Fibroblast of villous mesenchyme (primary cell): ENCODE measurements around the gene CSMD2. TPM values are rescaled to one million over a fixed set of nuclear protein-coding genes. Genes with fewer than 3 reads are reported as not detected.

Experiments used
- DNase-seq: peaks from one replicate; pipeline ENCODE4 v3.0.0-alpha.2; 2010; ENCODE audit warnings: low read depth
- H3K4me3 ChIP-seq: 2 replicates; pipeline ENCODE4 v1.5.1; 2011; ENCODE audit warnings: low read depth, mild to moderate bottlenecking, low read length
- total RNA-seq: library from RNA; depleted of rRNA; stranded (reverse); fragments of >200 nt; gene quantifications from 2 replicates; pipeline ENCODE4 v1.2.3, GENCODE V29; 2012
- TF ChIP-seq, protein P1 (sequence below): IDR thresholded peaks from 2 replicates; pipeline ENCODE4 v1.5.1; 2012; ENCODE audit warnings: low read depth, mild to moderate bottlenecking, low read length; ENCODE audit not compliant: insufficient read depth

The CSMD2 gene
- total RNA-seq, 1 donor: 3.0 TPM

DNA sequence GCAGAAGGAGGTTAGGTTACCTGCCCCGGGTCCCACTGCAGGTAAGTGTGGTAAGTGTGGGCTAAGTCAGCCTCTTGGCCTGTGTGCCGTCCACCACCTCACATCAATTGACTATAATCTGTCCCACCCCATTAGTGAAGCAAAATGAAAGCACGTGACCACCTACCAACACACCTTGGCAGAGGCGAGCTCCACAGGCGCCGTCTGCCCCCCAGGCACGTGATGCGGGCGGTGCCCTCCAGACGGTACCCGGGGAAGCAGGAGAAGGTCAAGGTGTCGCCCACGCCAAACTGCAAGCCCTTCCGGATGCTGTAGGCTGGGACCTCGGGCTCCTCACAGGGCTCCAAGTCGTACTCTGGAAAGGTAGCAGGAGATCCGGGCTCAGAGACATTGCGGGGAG lies 450.6 kb downstream of the CSMD2 start:
- no peak for DNase-seq
- no peak overlapping the region for H3K4me3 ChIP-seq
- TF ChIP-seq, protein P1, sequence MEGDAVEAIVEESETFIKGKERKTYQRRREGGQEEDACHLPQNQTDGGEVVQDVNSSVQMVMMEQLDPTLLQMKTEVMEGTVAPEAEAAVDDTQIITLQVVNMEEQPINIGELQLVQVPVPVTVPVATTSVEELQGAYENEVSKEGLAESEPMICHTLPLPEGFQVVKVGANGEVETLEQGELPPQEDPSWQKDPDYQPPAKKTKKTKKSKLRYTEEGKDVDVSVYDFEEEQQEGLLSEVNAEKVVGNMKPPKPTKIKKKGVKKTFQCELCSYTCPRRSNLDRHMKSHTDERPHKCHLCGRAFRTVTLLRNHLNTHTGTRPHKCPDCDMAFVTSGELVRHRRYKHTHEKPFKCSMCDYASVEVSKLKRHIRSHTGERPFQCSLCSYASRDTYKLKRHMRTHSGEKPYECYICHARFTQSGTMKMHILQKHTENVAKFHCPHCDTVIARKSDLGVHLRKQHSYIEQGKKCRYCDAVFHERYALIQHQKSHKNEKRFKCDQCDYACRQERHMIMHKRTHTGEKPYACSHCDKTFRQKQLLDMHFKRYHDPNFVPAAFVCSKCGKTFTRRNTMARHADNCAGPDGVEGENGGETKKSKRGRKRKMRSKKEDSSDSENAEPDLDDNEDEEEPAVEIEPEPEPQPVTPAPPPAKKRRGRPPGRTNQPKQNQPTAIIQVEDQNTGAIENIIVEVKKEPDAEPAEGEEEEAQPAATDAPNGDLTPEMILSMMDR: no peak

DNA sequence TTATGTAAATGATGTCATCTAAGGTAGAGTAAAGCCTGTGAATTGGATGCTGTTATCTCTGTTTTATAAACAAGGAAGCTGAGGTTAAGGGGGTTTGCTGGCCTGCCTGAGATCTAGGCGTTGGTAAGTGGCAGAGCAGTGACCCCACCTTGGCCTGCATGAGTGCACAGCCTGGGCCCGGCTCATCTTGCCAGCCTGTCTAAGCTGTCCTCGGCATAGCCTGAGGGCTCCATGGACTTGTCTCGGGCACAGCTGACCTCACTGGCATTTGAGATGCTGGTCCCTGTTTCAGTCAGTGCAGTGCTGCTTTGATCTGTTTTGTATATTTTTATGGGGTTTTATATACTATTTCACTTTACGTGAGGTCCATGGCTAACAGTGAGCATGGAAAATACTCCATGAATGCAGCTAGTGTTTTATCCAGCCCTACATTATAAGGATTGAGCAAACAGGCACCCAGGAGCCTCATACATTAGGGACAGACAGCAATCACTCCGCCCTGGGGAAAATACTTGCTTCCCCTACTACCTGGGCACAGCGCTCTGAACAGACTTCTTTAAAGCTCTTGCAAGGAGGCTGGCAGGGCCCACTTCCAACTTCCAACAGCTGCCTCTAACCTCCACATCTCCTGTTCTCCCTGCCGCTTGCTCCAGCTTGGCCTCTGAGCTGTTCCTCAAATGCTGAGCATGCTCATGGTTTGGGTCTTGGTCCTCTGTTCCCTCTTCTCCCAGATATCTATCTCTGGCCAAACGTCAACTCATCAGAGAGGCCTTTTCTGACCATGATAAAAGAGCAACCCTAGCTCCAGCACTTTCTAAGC lies 451.8 kb downstream of the CSMD2 start:
- TF ChIP-seq, protein P1: no peak
- no peak for DNase-seq
- H3K4me3 ChIP-seq: no peak overlapping the region

DNA sequence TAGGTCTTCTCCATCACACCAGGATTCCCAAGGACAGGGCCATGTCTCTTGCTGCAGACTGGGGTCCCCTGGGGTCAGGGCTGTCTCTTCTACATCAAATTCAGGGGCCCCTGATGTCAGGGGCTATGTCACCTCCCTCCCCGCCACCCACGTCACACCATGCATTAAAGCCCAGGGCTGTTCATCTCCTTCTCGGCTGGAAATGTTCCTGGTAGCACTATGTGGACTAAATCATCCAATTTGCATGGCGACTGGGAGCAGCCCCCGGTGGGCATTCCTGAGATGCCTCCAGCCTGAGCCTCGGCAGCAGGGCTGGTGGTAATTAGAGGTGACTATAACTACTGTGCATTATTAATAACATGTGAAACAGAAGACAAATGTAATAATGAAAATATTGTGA lies 452.8 kb downstream of the CSMD2 start:
- H3K4me3 ChIP-seq: no peak overlapping the region
- TF ChIP-seq, protein P1: no peak
- no peak for DNase-seq

DNA sequence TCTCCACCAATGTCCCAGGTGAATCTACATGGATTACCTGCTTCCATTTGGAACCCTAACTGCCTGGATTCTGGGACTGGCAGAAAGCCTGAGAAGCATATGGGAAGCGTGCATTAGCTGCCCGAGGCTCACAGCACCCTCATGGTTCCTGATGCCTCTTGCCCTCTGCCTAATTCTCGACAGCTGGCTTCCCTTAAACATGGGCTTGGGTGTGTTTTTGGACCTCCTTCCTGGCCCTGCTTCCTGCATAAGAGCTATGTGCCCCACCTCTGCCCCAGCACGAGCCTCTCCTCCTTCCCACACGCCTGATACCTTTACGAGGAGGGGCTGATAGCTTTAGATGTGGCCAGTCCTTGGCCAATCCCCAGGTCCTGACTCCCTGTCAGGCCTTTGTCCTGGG lies 453.5 kb downstream of the CSMD2 start:
- TF ChIP-seq, protein P1: no peak
- no peak overlapping the region for H3K4me3 ChIP-seq
- DNase-seq: no peak

DNA sequence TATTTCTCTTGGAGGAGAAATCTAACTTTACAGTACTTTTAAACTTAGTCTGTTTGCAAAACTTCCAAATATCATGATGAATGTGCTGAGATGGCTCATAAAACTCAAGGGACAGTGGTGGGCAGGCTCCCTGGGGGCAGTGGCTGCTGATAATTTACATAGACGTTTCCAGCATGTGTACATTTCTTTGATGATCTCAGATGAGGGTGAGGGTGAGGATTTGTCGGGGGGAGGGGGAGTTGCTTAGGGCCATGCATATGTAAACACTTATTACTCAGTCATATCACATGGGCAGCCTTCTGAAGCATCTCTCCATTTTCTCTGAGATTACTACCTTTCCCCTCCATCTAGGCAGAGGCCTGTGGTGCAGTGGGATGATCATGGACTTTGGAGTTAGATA lies 454.1 kb downstream of the CSMD2 start:
- no peak for DNase-seq
- H3K4me3 ChIP-seq: no peak overlapping the region
- TF ChIP-seq, protein P1: no peak

DNA sequence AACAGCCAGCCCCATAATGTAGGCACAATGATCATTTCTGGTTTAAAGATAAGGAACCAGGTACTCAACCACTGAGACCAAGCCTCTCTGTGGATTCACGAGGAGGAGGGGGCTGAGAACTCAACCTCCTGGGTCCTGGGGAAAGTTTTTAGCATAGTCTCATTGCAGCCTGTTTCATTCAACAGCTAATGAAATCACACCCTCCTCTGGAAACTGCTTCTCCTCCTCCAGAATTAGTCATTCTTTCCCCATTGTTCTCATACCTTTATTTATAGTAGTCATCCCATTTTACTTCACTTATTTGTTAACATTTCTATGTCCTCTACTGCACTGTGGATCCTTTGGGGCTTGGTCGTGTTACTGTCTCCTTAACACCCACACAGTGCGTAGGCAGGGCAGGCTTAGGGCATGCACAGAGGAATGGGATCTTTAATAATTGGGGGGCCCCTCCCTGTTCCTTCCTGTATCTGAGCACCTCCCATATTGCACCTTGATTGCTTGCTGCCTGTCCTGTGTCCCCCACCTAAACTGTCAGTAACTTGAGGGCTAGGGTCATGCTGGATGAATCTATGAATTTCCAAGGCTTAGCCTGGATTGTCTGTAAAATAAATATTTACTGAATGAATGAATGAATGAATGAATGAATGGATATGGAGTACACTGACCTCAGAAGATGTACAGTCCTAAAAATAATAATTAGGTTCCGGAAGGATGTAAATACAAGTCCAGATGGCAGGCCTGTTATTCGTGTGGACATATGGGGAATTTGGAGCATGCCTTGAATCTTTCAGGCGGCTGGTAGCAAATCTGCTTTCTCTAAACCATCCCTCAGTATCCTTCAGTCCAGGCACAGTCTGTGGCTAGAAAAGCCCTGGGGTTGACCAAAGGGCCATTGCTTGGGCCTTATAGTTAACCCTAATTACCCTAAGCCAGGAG lies 455.0 kb downstream of the CSMD2 start:
- DNase-seq: no peak
- TF ChIP-seq, protein P1: no peak
- H3K4me3 ChIP-seq: no peak overlapping the region
